ENCODE data around the gene BCL2.

BCL2 gene

DNA sequence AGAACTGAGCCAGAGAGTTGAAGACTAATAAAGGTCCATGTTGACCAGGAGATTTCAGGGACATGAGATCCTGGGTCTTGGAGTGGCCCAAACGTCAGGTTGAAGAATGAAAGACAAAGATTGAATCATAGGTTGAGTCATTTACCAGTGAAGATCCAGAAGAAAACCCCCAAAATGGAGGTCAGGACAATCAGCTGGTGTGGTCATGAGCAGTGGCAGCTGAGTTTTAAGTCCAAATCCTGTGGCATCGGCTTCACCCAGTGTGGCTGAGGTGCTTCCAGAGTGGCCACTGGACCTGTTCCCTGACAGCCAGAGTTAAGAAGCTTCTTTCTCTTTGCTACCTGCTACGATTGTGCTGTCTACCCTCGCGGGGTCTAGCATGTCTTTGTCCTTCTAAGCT, 234.0 kb downstream of the BCL2 start:
- Histone ChIP-seq H3K4me1 (ENCODE audit: control insufficient read depth, insufficient read depth, low read length) (peaks cover 5% of the 10 kb centered on the region; the same call in 1 of the 2 replicates), H3K27me3 (ENCODE audit: control insufficient read depth, insufficient read depth, low read length) (no peaks in the 10 kb centered on the region), H3K9ac (ENCODE audit: low read depth, low read length) (no peak overlapping the region), H3K9me3 (ENCODE audit: control insufficient read depth, insufficient read depth, low read length) (no peaks in the 10 kb centered on the region), H3K4me3 (ENCODE audit: low read depth, low read length) (no peak overlapping the region), H3K36me3 (ENCODE audit: control insufficient read depth, insufficient read depth, low read length) (no peaks in the 10 kb centered on the region), H3K27ac (ENCODE audit: low read depth, low read length) (no peak overlapping the region)

DNA sequence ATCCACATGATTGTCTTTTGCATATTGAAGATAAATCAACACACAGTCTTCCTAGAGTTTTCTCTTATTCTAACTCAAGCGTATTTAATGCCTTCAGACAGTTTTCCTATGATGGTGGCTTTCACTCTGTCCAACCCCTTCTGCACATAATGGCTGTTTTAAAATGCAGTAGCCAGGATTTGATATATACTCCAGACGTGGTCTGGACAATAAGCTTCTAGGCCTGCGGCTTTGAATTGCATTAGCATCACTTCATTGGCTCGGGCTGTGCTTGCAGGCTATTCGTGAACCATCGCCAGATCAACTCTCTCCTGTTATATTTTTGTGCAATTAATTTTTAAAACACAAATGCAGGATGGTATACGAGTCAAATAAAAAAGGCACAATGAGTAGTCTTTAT, 235.3 kb downstream of the BCL2 start:
- H3K4me1 ChIP-seq (ENCODE audit: control insufficient read depth, insufficient read depth, low read length): peaks cover 5% of the 10 kb centered on the region; the same call in 1 of the 2 replicates
- no peak overlapping the region for H3K9ac ChIP-seq (ENCODE audit: low read depth, low read length)
- no peaks in the 10 kb centered on the region for H3K36me3 ChIP-seq (ENCODE audit: control insufficient read depth, insufficient read depth, low read length)
- H3K9me3 ChIP-seq (ENCODE audit: control insufficient read depth, insufficient read depth, low read length): no peaks in the 10 kb centered on the region
- no peaks in the 10 kb centered on the region for H3K27me3 ChIP-seq (ENCODE audit: control insufficient read depth, insufficient read depth, low read length)
- H3K27ac ChIP-seq (ENCODE audit: low read depth, low read length): no peak overlapping the region
- H3K4me3 ChIP-seq (ENCODE audit: low read depth, low read length): no peak overlapping the region

DNA sequence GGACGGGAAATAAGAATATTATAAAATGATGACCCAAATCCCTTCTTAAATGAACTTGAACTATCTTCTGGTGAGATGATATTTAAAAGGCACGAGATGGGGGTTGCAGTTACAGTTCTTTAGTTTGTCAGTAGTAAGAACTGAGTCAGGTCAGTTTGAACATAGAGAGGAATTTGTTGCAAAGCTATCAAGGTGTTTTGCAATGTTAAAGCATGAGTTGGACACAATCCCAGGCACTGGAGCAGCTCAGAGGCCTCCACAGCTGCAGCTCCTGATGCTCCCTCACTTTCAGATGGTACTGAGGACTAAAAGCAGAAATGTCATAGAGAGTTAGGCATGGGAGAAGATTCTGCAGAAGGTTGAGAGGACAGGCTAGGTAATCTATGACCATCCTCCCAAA, 236.0 kb downstream of the BCL2 start:
- Histone ChIP-seq H3K9me3 (ENCODE audit: control insufficient read depth, insufficient read depth, low read length) (no peaks in the 10 kb centered on the region), H3K4me1 (ENCODE audit: control insufficient read depth, insufficient read depth, low read length) (peaks cover 5% of the 10 kb centered on the region; the same call in 1 of the 2 replicates), H3K4me3 (ENCODE audit: low read depth, low read length) (no peak overlapping the region), H3K9ac (ENCODE audit: low read depth, low read length) (no peak overlapping the region), H3K36me3 (ENCODE audit: control insufficient read depth, insufficient read depth, low read length) (no peaks in the 10 kb centered on the region), H3K27me3 (ENCODE audit: control insufficient read depth, insufficient read depth, low read length) (no peaks in the 10 kb centered on the region), H3K27ac (ENCODE audit: low read depth, low read length) (no peak overlapping the region)

DNA sequence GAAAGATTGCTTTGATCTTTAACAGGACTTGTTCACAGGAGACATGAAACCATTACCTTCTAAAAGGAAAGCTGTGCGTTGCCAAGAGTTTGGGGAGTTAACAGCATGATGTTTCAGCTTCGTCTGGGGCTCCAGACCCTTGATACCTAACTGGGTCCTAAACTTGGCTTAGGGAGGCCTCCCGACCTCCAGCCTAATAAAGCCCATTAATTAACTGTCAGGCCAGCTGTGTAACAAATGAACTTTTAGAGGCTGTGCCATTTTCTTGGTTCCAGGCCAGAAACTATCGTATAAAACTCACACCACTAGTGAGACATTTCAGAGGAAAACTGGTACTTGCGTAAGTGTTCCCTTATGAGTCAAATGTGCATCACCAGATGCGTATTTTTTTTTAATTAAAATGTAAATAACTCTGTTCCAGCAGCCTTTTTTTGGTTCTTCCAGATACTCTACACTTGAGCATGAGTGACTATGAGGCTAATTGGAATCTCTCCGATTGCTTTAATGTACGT, 236.5 kb downstream of the BCL2 start:
- Histone ChIP-seq H3K27ac (ENCODE audit: low read depth, low read length) (no peak overlapping the region), H3K36me3 (ENCODE audit: control insufficient read depth, insufficient read depth, low read length) (no peaks in the 10 kb centered on the region)

DNA sequence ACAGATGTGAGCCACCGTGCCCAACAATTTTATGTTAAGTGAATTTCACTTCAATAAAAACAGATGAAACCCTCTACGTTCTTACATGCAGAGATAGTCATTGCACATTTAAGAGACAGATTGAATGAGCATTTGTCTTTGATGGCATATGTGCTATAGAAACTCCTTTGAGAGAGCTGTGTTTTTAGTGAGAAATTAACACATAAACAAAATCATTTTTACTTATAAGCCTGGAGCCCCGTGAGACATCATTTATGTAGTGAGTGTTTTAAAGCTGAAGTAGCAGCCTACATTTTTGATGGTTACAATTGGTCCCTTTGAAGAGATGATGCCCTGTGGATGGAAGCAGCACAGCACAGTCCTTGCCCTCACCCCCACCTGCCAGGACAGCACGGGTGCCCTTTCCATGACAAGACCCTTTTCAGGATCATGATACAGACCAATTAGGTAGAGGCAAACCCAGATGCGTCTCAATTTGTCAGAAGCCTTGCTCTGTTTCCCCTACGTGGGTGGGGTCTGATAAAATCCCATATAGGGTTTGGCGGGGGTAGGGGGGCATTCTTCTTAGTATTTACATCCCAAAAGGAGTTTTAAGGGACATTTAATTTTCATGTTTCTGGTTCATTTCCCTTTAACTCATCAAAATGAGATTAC, 237.1 kb downstream of the BCL2 start:
- H3K27me3 ChIP-seq (ENCODE audit: control insufficient read depth, insufficient read depth, low read length): no peaks in the 10 kb centered on the region
- H3K36me3 ChIP-seq (ENCODE audit: control insufficient read depth, insufficient read depth, low read length): no peaks in the 10 kb centered on the region
- H3K9me3 ChIP-seq (ENCODE audit: control insufficient read depth, insufficient read depth, low read length): no peaks in the 10 kb centered on the region
- H3K4me3 ChIP-seq (ENCODE audit: low read depth, low read length): no peak overlapping the region
- no peak overlapping the region for H3K27ac ChIP-seq (ENCODE audit: low read depth, low read length)
- no peak overlapping the region for H3K9ac ChIP-seq (ENCODE audit: low read depth, low read length)
- no peaks in the 10 kb centered on the region for H3K4me1 ChIP-seq (ENCODE audit: control insufficient read depth, insufficient read depth, low read length)

More for the DNA sequence above, 236.5 kb downstream of the BCL2 start:
- Histone ChIP-seq H3K9ac (ENCODE audit: low read depth, low read length) (no peak overlapping the region), H3K4me3 (ENCODE audit: low read depth, low read length) (no peak overlapping the region), H3K27me3 (ENCODE audit: control insufficient read depth, insufficient read depth, low read length) (no peaks in the 10 kb centered on the region), H3K9me3 (ENCODE audit: control insufficient read depth, insufficient read depth, low read length) (no peaks in the 10 kb centered on the region), H3K4me1 (ENCODE audit: control insufficient read depth, insufficient read depth, low read length) (no peaks in the 10 kb centered on the region)

DNA sequence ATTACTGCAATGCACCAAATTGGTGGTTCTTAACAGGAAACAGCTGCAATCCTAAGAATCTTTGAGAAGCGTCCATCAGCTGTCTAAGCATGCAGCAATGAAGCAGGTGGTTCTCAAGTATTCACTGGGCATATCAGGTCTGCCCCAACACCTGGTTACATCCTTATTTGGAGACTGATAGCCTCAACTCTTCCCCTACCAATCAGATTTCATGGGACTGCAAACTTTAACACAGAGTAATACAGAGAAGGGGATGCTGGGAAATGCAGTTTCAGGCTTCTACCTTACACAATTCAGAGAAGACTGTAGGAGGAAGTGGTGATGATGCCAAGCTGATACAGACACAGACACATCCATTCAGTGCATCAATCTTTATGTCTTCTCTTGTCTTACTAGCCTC, 240.5 kb downstream of the BCL2 start:
- H3K9me3 ChIP-seq (ENCODE audit: control insufficient read depth, insufficient read depth, low read length): no peaks in the 10 kb centered on the region
- 0 out of 2 replicates have a peak, but pooled peaks cover 5% of the 10 kb centered on the region for H3K4me1 ChIP-seq (ENCODE audit: control insufficient read depth, insufficient read depth, low read length)
- no peak overlapping the region for H3K9ac ChIP-seq (ENCODE audit: low read depth, low read length)
- no peaks in the 10 kb centered on the region for H3K36me3 ChIP-seq (ENCODE audit: control insufficient read depth, insufficient read depth, low read length)
- no peaks in the 10 kb centered on the region for H3K27me3 ChIP-seq (ENCODE audit: control insufficient read depth, insufficient read depth, low read length)
- H3K27ac ChIP-seq (ENCODE audit: low read depth, low read length): no peak overlapping the region
- H3K4me3 ChIP-seq (ENCODE audit: low read depth, low read length): no peak overlapping the region

DNA sequence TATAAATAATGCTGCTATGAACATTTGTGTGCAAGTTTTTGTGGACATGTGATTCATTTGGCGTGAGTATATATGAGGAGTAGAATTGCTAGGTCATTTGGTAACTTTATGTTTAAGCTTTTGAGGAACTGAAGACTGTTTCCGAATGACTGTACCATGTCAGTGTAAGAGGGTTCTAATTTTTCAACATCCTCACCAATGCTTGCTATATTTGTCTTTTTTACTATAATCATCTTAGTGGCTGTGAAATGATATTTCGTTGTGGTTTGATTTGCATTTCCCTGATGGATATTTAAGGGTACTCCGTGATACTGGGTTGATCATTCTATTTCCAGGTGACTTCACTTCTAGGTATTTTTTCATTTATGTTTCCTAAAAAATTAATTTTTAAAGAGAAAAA, 241.1 kb downstream of the BCL2 start:
- Histone ChIP-seq H3K4me1 (ENCODE audit: control insufficient read depth, insufficient read depth, low read length) (0 out of 2 replicates have a peak, but pooled peaks cover 5% of the 10 kb centered on the region), H3K9ac (ENCODE audit: low read depth, low read length) (no peak overlapping the region), H3K27ac (ENCODE audit: low read depth, low read length) (no peak overlapping the region), H3K36me3 (ENCODE audit: control insufficient read depth, insufficient read depth, low read length) (no peaks in the 10 kb centered on the region), H3K9me3 (ENCODE audit: control insufficient read depth, insufficient read depth, low read length) (no peaks in the 10 kb centered on the region), H3K27me3 (ENCODE audit: control insufficient read depth, insufficient read depth, low read length) (no peaks in the 10 kb centered on the region), H3K4me3 (ENCODE audit: low read depth, low read length) (no peak overlapping the region)

DNA sequence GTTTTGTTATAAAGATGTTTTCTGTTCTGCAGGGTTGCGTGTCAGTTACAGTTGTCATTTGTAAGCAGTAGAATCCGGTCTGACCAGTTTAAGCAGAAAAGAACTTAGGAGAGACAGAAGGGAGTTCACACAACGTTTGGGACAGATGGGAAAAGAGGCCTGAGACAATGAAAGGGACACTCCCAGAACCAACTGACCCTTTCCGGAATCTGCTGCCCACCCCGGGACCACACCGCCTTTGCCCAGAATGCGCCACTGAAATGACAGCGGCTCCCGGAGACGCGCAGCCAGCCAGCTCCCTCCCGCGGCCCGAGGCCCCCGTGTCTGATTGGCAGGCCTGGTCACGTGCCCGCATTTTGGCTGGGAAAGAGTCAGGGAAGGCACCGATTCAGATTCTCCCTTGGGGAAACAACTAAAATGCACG, 244.6 kb downstream of the BCL2 start:
- Histone ChIP-seq H3K27ac (ENCODE audit: low read depth, low read length) (peak overlapping the region; percentile 42), H3K4me3 (ENCODE audit: low read depth, low read length) (peak overlapping the region; percentile 76), H3K4me1 (ENCODE audit: control insufficient read depth, insufficient read depth, low read length) (0 out of 2 replicates have a peak, but pooled peaks cover 5% of the 10 kb centered on the region), H3K9ac (ENCODE audit: low read depth, low read length) (peak overlapping the region; percentile 37; the same call in 1 of the 2 replicates), H3K36me3 (ENCODE audit: control insufficient read depth, insufficient read depth, low read length) (no peaks in the 10 kb centered on the region), H3K9me3 (ENCODE audit: control insufficient read depth, insufficient read depth, low read length) (no peaks in the 10 kb centered on the region), H3K27me3 (ENCODE audit: control insufficient read depth, insufficient read depth, low read length) (no peaks in the 10 kb centered on the region)

DNA sequence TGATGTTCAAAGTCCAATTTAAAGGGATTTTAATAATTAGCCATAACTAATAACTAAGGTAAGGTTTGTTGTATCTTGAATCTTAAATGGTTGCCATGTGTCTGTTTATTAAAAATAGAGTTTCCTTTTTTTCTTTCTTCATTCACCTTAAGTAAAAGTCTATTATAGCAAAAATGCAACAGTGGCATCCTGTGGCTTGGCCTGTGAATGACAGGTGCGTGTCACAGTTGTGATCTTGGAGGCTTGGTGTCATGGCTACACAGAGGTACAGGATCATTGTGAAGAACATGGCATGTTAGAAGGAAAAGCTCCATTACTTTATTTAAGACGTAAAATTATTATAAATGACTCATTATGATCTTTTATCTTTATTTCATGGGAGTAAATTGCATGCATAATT, 246.1 kb downstream of the BCL2 start:
- H3K9me3 ChIP-seq (ENCODE audit: control insufficient read depth, insufficient read depth, low read length): no peaks in the 10 kb centered on the region
- no peaks in the 10 kb centered on the region for H3K36me3 ChIP-seq (ENCODE audit: control insufficient read depth, insufficient read depth, low read length)
- H3K27ac ChIP-seq (ENCODE audit: low read depth, low read length): no peak overlapping the region
- H3K4me3 ChIP-seq (ENCODE audit: low read depth, low read length): no peak overlapping the region
- no peaks in the 10 kb centered on the region for H3K27me3 ChIP-seq (ENCODE audit: control insufficient read depth, insufficient read depth, low read length)
- 0 out of 2 replicates have a peak, but pooled peaks cover 5% of the 10 kb centered on the region for H3K4me1 ChIP-seq (ENCODE audit: control insufficient read depth, insufficient read depth, low read length)
- no peak overlapping the region for H3K9ac ChIP-seq (ENCODE audit: low read depth, low read length)

All from HUES48 (cell line).